HepG2 (cell line): ENCODE data around the gene RAB14. TPM values are rescaled to one million over a fixed set of nuclear protein-coding genes. Genes with fewer than 3 reads are reported as not detected.

Experiments
- ATAC-seq: fragments of 200-7000 bp; cut with Tn5 transposase; 3 replicates; pipeline ENCODE4 v1.9.1; 2020; ENCODE audit warnings: mild to moderate bottlenecking, moderate library complexity
- BruUV-seq: library from RNA; stranded (reverse); fragments of 400-500 nt; replicated peaks from 2 replicates; lab custom pipeline; 2021; lab: Mats Ljungman, UMichigan
- CTCF ChIA-PET: fragments of 300-600 bp; formaldehyde crosslinking; extraction: SDS; loops from one replicate; lab custom pipeline; 2021; ENCODE audit warnings: low total read pairs, inconsistent platforms, low intra/inter-chr PET ratio; lab: Yijun Ruan, JAX
- POLR2A ChIA-PET: fragments of 350-600 bp; sonication (Branson Sonifier 250); formaldehyde crosslinking; loops from one replicate; lab custom pipeline; 2020; ENCODE audit warnings: antibody characterized with exemption, inconsistent platforms; lab: Yijun Ruan, JAX
- DNase-seq: peaks from one replicate; pipeline ENCODE4 v3.0.0-alpha.2; 2015; ENCODE audit warnings: low spot score
- FAIRE-seq: peaks from 3 replicates; lab custom pipeline; 2011; peaks lifted over from hg19 to GRCh38; lab: Jason Lieb, UNC
- H2AFZ ChIP-seq: one replicate; pipeline ENCODE4 v1.6.1; 2011; ENCODE audit warnings: low read length, inconsistent platforms
- H3K27ac ChIP-seq: fragments of 300-600 bp; 3 replicates; pipeline ENCODE4 v1.8.0; 2011; ENCODE audit warnings: mixed run types, mild to moderate bottlenecking, mixed read lengths, low read length, inconsistent platforms; ENCODE audit not compliant: insufficient read depth; ENCODE audit errors: extremely low read length
- H3K27me3 ChIP-seq, 2 experiments: fragments of 200-600 bp in 1 of 2; 2 replicates in 1 of 2; 3 replicates in 1 of 2; pipeline versions ENCODE4 v1.6.0 to v1.8.0; 2011; ENCODE audit warnings: low read length in 2 of 2, mild to moderate bottlenecking in 2 of 2, moderate library complexity in 2 of 2, inconsistent platforms in 1 of 2; ENCODE audit not compliant: insufficient read depth in 2 of 2, control insufficient read depth in 1 of 2
- H3K36me3 ChIP-seq, 2 experiments: fragments of 200-600 bp in 1 of 2; replicated peaks in 1 of 2; 2 replicates in 1 of 2; 3 replicates in 1 of 2; pipeline versions ENCODE4 v1.5.1 to v1.8.0; 2011; ENCODE audit warnings: low read length in 2 of 2, inconsistent platforms in 1 of 2; ENCODE audit not compliant: insufficient read depth in 2 of 2, control insufficient read depth in 1 of 2
- H3K4me1 ChIP-seq: 2 replicates; pipeline ENCODE4 v1.5.1; 2012; ENCODE audit warnings: low read length, inconsistent platforms; ENCODE audit not compliant: insufficient read depth
- H3K4me2 ChIP-seq: 2 replicates; pipeline ENCODE4 v1.6.0; 2011; ENCODE audit warnings: low read depth, low read length, inconsistent platforms
- H3K4me3 ChIP-seq, 3 experiments: fragments of 200-600 bp in 1 of 3; sonication (generic), shearing (Covaris generic) in 1 of 3; replicated peaks in 1 of 3; 2 replicates each; pipeline ENCODE4 v1.5.1; 2011 to 2016; ENCODE audit warnings: low read length in 3 of 3, inconsistent platforms in 2 of 3, low read depth in 2 of 3, mild to moderate bottlenecking in 2 of 3, control low read depth in 1 of 3, mixed read lengths in 1 of 3; ENCODE audit not compliant: insufficient read depth in 1 of 3
- H3K79me2 ChIP-seq: one replicate; pipeline ENCODE4 v1.6.1; 2011; ENCODE audit warnings: low read length, inconsistent platforms; ENCODE audit not compliant: insufficient read depth
- H3K9ac ChIP-seq: 2 replicates; pipeline ENCODE4 v1.6.0; 2011; ENCODE audit warnings: mild to moderate bottlenecking, low read depth, low read length, inconsistent platforms; ENCODE audit not compliant: insufficient read depth
- H3K9me3 ChIP-seq: 2 replicates; pipeline ENCODE4 v1.5.1; 2012; ENCODE audit warnings: mild to moderate bottlenecking, low read length
- H4K20me1 ChIP-seq: 2 replicates; pipeline ENCODE4 v1.6.0; 2011; ENCODE audit warnings: inconsistent platforms, mild to moderate bottlenecking, low read length, moderate library complexity; ENCODE audit not compliant: insufficient read depth
- IKZF1 ChIP-seq: fragments of 450-650 bp; IDR thresholded peaks from 2 replicates; pipeline ENCODE4 v1.7.1; 2016
- MAFK ChIP-seq, 2 experiments: IDR thresholded peaks in 1 of 2; conservative IDR thresholded peaks in 1 of 2; 2 replicates each; pipeline ENCODE4 v1.6.1; 2011; ENCODE audit warnings: improper control_type of control experiment in 2 of 2, low read length in 2 of 2
- PHF20 ChIP-seq: sonication (generic); formaldehyde crosslinking; IDR thresholded peaks from 2 replicates; pipeline ENCODE4 v1.5.0; 2020; ENCODE audit warnings: mild to moderate bottlenecking, missing genetic modification reagents
- U2AF1 ChIP-seq: fragments of 200-400 bp; formaldehyde crosslinking; optimal IDR thresholded peaks from 2 replicates; pipeline ENCODE3; 2017; ENCODE audit warnings: mild to moderate bottlenecking, low read depth, low read length
- ZBTB34 ChIP-seq: sonication (generic); formaldehyde crosslinking; IDR thresholded peaks from 2 replicates; pipeline ENCODE4 v1.8.0; 2022; ENCODE audit warnings: mild to moderate bottlenecking, missing genetic modification reagents
- ZBTB44 ChIP-seq: sonication (generic); formaldehyde crosslinking; IDR thresholded peaks from 2 replicates; pipeline ENCODE4 v1.4.0; 2020; ENCODE audit warnings: missing genetic modification reagents
- ZFY ChIP-seq: sonication (generic); formaldehyde crosslinking; IDR thresholded peaks from 2 replicates; pipeline ENCODE4 v1.4.0; 2020; ENCODE audit warnings: missing genetic modification reagents
- ZNF558 ChIP-seq: sonication (generic); formaldehyde crosslinking; IDR thresholded peaks from 2 replicates; pipeline ENCODE4 v1.9.0; 2022; ENCODE audit warnings: mild to moderate bottlenecking, missing genetic modification reagents, borderline replicate concordance
- ZNF652 ChIP-seq: IDR thresholded peaks from 2 replicates; pipeline ENCODE4 v1.6.1; 2016; ENCODE audit warnings: low read depth, borderline replicate concordance
- ZNF687 ChIP-seq: sonication (generic); formaldehyde crosslinking; IDR thresholded peaks from 2 replicates; pipeline ENCODE4 v1.5.1; 2020; ENCODE audit warnings: mild to moderate bottlenecking, missing genetic modification reagents, moderate library complexity
- ZSCAN9 ChIP-seq: IDR thresholded peaks from 2 replicates; pipeline ENCODE4 v1.6.1; 2016; ENCODE audit warnings: borderline replicate concordance
- WGBS: methylation state at CpG from one replicate; pipeline ENCODE4 v1.1.6; 2017; ENCODE audit warnings: low lambda C conversion rate; 5-methylcytosine and 5-hydroxymethylcytosine counted together
- in situ Hi-C: cut with HindIII; loops from 2 replicates; pipeline ENCODE4 v1.10.0; 2017; ENCODE audit warnings: low pct_unique_long_range_greater_than_20kb; ENCODE audit not compliant: extremely low pct_ligation_motif_present
- intact Hi-C: fragments of 100-400 bp; cut with micrococcal nuclease; formaldehyde crosslinking; loops from one replicate; pipeline ENCODE4 v1.10.0; 2022; ENCODE audit not compliant: unreplicated experiment
- polyA plus RNA-seq, 8 experiments: library from polyadenylated mRNA; depleted of rRNA in 3 of 8; stranded (reverse) in 7 of 8; unstranded in 1 of 8; fragments of >200 nt; fragmentation: Illumina TruSeq in 4 of 8; extraction: Trizol in 4 of 8; gene quantifications; 2 replicates each; pipeline versions ENCODE4 v1.2.1 to v1.2.3, GENCODE V29; 2011 to 2016; ENCODE audit warnings: low read depth in 4 of 8, missing spikeins in 1 of 8, mixed read lengths in 1 of 8; ENCODE audit not compliant: insufficient read depth in 1 of 8
- total RNA-seq, 5 experiments: library from RNA; depleted of rRNA; stranded (reverse); fragments of >200 nt; fragmentation: Illumina TruSeq; extraction: Trizol; gene quantifications; 2 replicates each; pipeline ENCODE4 v1.2.3, GENCODE V29; 2016; ENCODE audit warnings: low read depth in 1 of 5
- TF ChIP-seq, protein P1 (sequence below): sonication (generic); formaldehyde crosslinking; IDR thresholded peaks from 2 replicates; pipeline ENCODE4 v1.5.1; 2020; ENCODE audit warnings: mild to moderate bottlenecking, missing genetic modification reagents

Gene RAB14
- total and polyA plus RNA-seq, 2 of the 13 experiments (the other 11 are each of a cell fraction or from before 2014, with no cell fraction given): 17.4 to 19.3 TPM

GRCh38 chr9:121213136-121213806 is 11.6 kb upstream of the RAB14 start (continued):
- TF ChIP-seq PHF20 (CRISPR knock-in tag) (peak; percentile 59; the same call in 1 of the 2 replicates), ZNF558 (CRISPR knock-in tag) (no peak), ZFY (CRISPR knock-in tag) (peak; percentile 79)

DNA sequence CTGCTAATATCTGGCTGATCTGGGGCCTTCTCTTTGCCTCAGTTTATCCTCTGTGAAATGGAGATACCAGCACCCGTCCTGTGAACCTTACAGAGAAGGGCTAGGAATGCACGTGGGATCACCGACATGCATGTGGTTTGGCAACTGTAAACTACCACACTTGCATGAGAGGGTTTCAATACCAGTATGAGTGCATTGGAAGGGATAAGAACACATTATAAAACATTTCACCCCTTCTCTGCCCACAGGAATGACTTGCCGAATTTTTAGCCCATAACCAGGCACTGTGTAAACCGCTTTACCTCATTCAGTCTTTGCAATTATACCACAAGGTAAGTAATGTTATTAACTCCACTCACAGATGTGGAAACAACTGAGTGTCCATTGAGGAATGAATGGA is 8.9 kb upstream of the RAB14 start:
- Histone ChIP-seq H3K4me1 (peaks cover 8% of the 10 kb centered on the region), H3K4me3 (no peak overlapping the region), H2AFZ (no peak overlapping the region), H3K79me2 (no peaks in the 10 kb centered on the region), H3K4me2 (no peak overlapping the region), H3K27ac (no peak overlapping the region), H3K36me3 (no peaks in the 10 kb centered on the region), H3K27me3 (no peaks in the 10 kb centered on the region), H3K9me3 (peaks cover 4% of the 10 kb centered on the region; the same call in 1 of the 2 replicates), H3K9ac (no peak overlapping the region), H4K20me1 (no peaks in the 10 kb centered on the region)
- in situ Hi-C loops (loop anchor here (5.0 kb wide), 1 partner anchor 107 kb away; no protein-coding TSS in a partner anchor), intact Hi-C loops (loop anchor here (5.0 kb wide), 1 partner anchor 72 kb away; no protein-coding TSS in a partner anchor)
- ChIA-PET CTCF (no interaction called here), POLR2A (no interaction called here)
- no TSS peak for BruUV-seq
- DNase-seq (no peak), ATAC-seq (no peak), FAIRE-seq (no peak)
- 65% methylated on average over 4 of the region's 5 CpGs for WGBS
- TF ChIP-seq U2AF1 (no peak), ZSCAN9 (CRISPR knock-in tag) (no peak), ZBTB34 (CRISPR knock-in tag) (no peak), ZNF652 (CRISPR knock-in tag) (no peak), ZNF687 (no peak), MAFK (conservative IDR thresholded peaks at IDR 0.05 in 1 of 2, IDR thresholded peaks at IDR 0.05 in 1 of 2; ENCODE audit: low read length in 2 of 2) (no peak), IKZF1 (no peak), ZBTB44 (CRISPR knock-in tag) (no peak)
- TF ChIP-seq, protein P1, sequence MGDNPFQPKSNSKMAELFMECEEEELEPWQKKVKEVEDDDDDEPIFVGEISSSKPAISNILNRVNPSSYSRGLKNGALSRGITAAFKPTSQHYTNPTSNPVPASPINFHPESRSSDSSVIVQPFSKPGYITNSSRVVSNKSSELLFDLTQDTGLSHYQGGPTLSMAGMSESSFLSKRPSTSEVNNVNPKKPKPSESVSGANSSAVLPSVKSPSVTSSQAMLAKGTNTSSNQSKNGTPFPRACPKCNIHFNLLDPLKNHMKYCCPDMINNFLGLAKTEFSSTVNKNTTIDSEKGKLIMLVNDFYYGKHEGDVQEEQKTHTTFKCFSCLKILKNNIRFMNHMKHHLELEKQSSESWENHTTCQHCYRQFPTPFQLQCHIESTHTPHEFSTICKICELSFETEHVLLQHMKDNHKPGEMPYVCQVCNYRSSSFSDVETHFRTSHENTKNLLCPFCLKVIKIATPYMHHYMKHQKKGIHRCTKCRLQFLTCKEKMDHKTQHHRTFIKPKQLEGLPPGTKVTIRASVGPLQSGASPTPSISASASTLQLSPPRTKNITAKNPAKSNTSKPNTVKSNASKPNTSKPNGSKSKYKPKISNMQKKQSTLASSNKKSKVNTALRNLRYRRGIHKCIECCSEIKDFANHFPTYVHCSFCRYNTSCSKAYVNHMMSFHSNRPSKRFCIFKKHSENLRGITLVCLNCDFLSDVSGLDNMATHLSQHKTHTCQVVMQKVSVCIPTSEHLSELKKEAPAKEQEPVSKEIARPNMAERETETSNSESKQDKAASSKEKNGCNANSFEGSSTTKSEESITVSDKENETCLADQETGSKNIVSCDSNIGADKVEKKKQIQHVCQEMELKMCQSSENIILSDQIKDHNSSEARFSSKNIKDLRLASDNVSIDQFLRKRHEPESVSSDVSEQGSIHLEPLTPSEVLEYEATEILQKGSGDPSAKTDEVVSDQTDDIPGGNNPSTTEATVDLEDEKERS (CRISPR knock-in tag): no peak
